Natural killer cell (primary cell): ENCODE results near the gene HES1. TPM values are rescaled to one million over a fixed set of nuclear protein-coding genes. Genes with fewer than 3 reads are reported as not detected.

Experiments used
- ATAC-seq, 3 donors: fragments of 150-1000 bp in 2 of 3; fragments of 200-7000 bp in 1 of 3; cut with Tn5 transposase; 1 replicate in 1 of 3; 2 replicates in 2 of 3; pipeline ENCODE4 v1.10.0; 2021; ENCODE audit warnings: mild to moderate bottlenecking in 2 of 3, moderate library complexity in 2 of 3
- DNase-seq, 2 donors: peaks; one replicate each; pipeline versions ENCODE4 v3.0.0 to v3.0.0-alpha.2; 2013 to 2021; ENCODE audit warnings: mixed read lengths in 1 of 2
- H3K27ac ChIP-seq: one replicate; pipeline ENCODE4 v1.5.1; 2013; ENCODE audit warnings: mild to moderate bottlenecking, low read length
- H3K27me3 ChIP-seq: one replicate; pipeline ENCODE4 v1.6.1; 2013; ENCODE audit warnings: low read length; ENCODE audit not compliant: control insufficient read depth, insufficient read depth
- H3K36me3 ChIP-seq: one replicate; pipeline ENCODE4 v1.6.1; 2013; ENCODE audit warnings: low read length; ENCODE audit not compliant: control insufficient read depth, insufficient read depth
- H3K4me1 ChIP-seq: one replicate; pipeline ENCODE4 v1.6.1; 2013; ENCODE audit warnings: low read length; ENCODE audit not compliant: control insufficient read depth, insufficient read depth
- H3K4me3 ChIP-seq: one replicate; pipeline ENCODE4 v1.5.1; 2013; ENCODE audit warnings: low read length
- H3K9me3 ChIP-seq: one replicate; pipeline ENCODE4 v1.6.1; 2013; ENCODE audit warnings: low read length; ENCODE audit not compliant: control insufficient read depth, insufficient read depth
- H3K27ac Mint-ChIP-seq, 2 donors: one replicate each; pipeline ENCODE4 v1.8.0; 2022; ENCODE audit warnings: mild to moderate bottlenecking in 2 of 2, mixed read lengths in 2 of 2, moderate library complexity in 1 of 2
- H3K27me3 Mint-ChIP-seq, 2 donors: one replicate each; pipeline ENCODE4 v1.8.0; 2022; ENCODE audit warnings: low read depth in 2 of 2, mixed read lengths in 2 of 2
- H3K36me3 Mint-ChIP-seq: one replicate; pipeline ENCODE4 v1.8.0; 2022; ENCODE audit warnings: mixed read lengths
- H3K4me1 Mint-ChIP-seq, 2 donors: one replicate each; pipeline ENCODE4 v1.8.0; 2022; ENCODE audit warnings: mixed read lengths in 2 of 2
- H3K4me3 Mint-ChIP-seq: one replicate; pipeline ENCODE4 v1.8.0; 2022; ENCODE audit warnings: mild to moderate bottlenecking, moderate library complexity, mixed read lengths
- H3K9me3 Mint-ChIP-seq, 2 donors: one replicate each; pipeline ENCODE4 v1.8.0; 2022; ENCODE audit warnings: mixed read lengths in 2 of 2
- CTCF ChIP-seq: fragments of 200-600 bp; IDR thresholded peaks from one replicate; pipeline ENCODE4 v1.8.0; 2022; ENCODE audit warnings: antibody characterized with exemption
- WGBS: methylation state at CpG from one replicate; pipeline ENCODE4 v1.1.7; 2013; ENCODE audit warnings: missing lambda C conversion rate; ENCODE audit not compliant: insufficient coverage; 5-methylcytosine and 5-hydroxymethylcytosine counted together
- intact Hi-C: fragments of 100-400 bp; cut with micrococcal nuclease; formaldehyde crosslinking; loops from one replicate; pipeline ENCODE4 v1.14.2; 2022
- total RNA-seq, 4 donors: library from RNA; stranded (reverse); fragments of 120-200 nt in 1 of 4; gene quantifications; one replicate each; pipeline versions ENCODE4 v1.2.3 to v1.2.4, GENCODE V29; 2013 to 2022

The HES1 gene
- total RNA-seq, 3 donors from 2014 or later (not counting 1 experiment from before 2014, with no cell fraction given) = 1.5 to 4.4 (median 2.2) TPM

GRCh38 chr3:194178128-194178527 is 42.2 kb downstream of the HES1 start:
- no peaks in the 10 kb centered on the region for H3K9me3 Mint-ChIP-seq
- DNase-seq (no peak), ATAC-seq (no peak)
- intact Hi-C loops = no loop called here
- peaks cover 22 to 28% of the 10 kb centered on the region in 2 donors for H3K27me3 Mint-ChIP-seq
- H3K27ac Mint-ChIP-seq = no peak overlapping the region
- Histone ChIP-seq H3K4me1 (no peaks in the 10 kb centered on the region), H3K27me3 (no peaks in the 10 kb centered on the region), H3K27ac (no peak overlapping the region), H3K36me3 (no peaks in the 10 kb centered on the region), H3K9me3 (no peaks in the 10 kb centered on the region), H3K4me3 (no peak overlapping the region)
- H3K4me1 Mint-ChIP-seq = no peaks in the 10 kb centered on the region
- no peak for TF ChIP-seq CTCF
- WGBS = 79% methylated on average over 4 of the region's 4 CpGs
- H3K4me3 Mint-ChIP-seq = no peak overlapping the region
- H3K36me3 Mint-ChIP-seq = no peaks in the 10 kb centered on the region

GRCh38 chr3:194178669-194179068 is 42.7 kb downstream of the HES1 start:
- Histone ChIP-seq H3K4me1 (no peaks in the 10 kb centered on the region), H3K27ac (no peak overlapping the region), H3K9me3 (no peaks in the 10 kb centered on the region), H3K36me3 (no peaks in the 10 kb centered on the region), H3K4me3 (no peak overlapping the region), H3K27me3 (no peaks in the 10 kb centered on the region)
- no peaks in the 10 kb centered on the region for H3K9me3 Mint-ChIP-seq
- H3K4me3 Mint-ChIP-seq = no peak overlapping the region
- 76% methylated on average over 5 of the region's 6 CpGs for WGBS
- TF ChIP-seq CTCF = no peak
- no peaks in the 10 kb centered on the region for H3K36me3 Mint-ChIP-seq
- intact Hi-C loops = no loop called here
- DNase-seq (no peak), ATAC-seq (no peak)
- no peaks in the 10 kb centered on the region for H3K4me1 Mint-ChIP-seq
- H3K27ac Mint-ChIP-seq = no peak overlapping the region
- H3K27me3 Mint-ChIP-seq = peaks cover 22 to 28% of the 10 kb centered on the region in 2 donors

- no peaks in the 10 kb centered on the region for H3K9me3 Mint-ChIP-seq
- Histone ChIP-seq H3K4me3 (no peak overlapping the region), H3K36me3 (no peaks in the 10 kb centered on the region), H3K4me1 (no peaks in the 10 kb centered on the region), H3K27ac (no peak overlapping the region), H3K27me3 (no peaks in the 10 kb centered on the region), H3K9me3 (no peaks in the 10 kb centered on the region)
- H3K4me3 Mint-ChIP-seq = no peak overlapping the region
- no peaks in the 10 kb centered on the region for H3K36me3 Mint-ChIP-seq
- H3K27ac Mint-ChIP-seq = no peak overlapping the region
- ATAC-seq (no peak), DNase-seq (no peak)
- WGBS = 96% methylated on average over 2 of the region's 5 CpGs
- no peaks in the 10 kb centered on the region for H3K4me1 Mint-ChIP-seq
- H3K27me3 Mint-ChIP-seq = peaks cover 21 to 28% of the 10 kb centered on the region in 2 donors
- intact Hi-C loops = no loop called here
- no peak for TF ChIP-seq CTCF
Observed at GRCh38 chr3:194180570-194180969, 44.6 kb downstream of the HES1 start.
